Measurements from ENCODE around the gene OXER1.

- TF ChIP-seq POLR2A (IDR thresholded peaks at IDR 0.05): no peak
- TF ChIP-seq CTCF (IDR thresholded peaks at IDR 0.05): no peak
Measured at GRCh38 chr2:42768706-42769256, 4.8 kb upstream of the OXER1 start.
